ENCODE measurements around the gene CSGALNACT2.
"Not testable (repeated sequence)": the region's sequence is repeated elsewhere in the genome, so short reads cannot be mapped to it uniquely, and the experiment has no call there.

Gene CSGALNACT2

GRCh38 chr10:43145311-43145710 lies 7.1 kb downstream of the CSGALNACT2 start:
- Histone ChIP-seq H3K36me3 (ENCODE audit: control insufficient read depth, insufficient read depth, low read length) (no peaks in the 10 kb centered on the region), H3K27ac (ENCODE audit: low read depth, low read length) (no peak overlapping the region), H3K9ac (ENCODE audit: low read length) (no peak overlapping the region), H3K4me3 (ENCODE audit: low read length) (no peak overlapping the region), H3K4me1 (ENCODE audit: control insufficient read depth, insufficient read depth, low read length) (no peaks in the 10 kb centered on the region), H3K27me3 (ENCODE audit: control insufficient read depth, insufficient read depth, low read length) (no peaks in the 10 kb centered on the region)

GRCh38 chr10:43145936-43146335 lies 7.7 kb downstream of the CSGALNACT2 start:
- H3K27me3 ChIP-seq (ENCODE audit: control insufficient read depth, insufficient read depth, low read length); H3K27ac ChIP-seq (ENCODE audit: low read depth, low read length); H3K36me3 ChIP-seq (ENCODE audit: control insufficient read depth, insufficient read depth, low read length); H3K4me1 ChIP-seq (ENCODE audit: control insufficient read depth, insufficient read depth, low read length); H3K9ac ChIP-seq (ENCODE audit: low read length); H3K4me3 ChIP-seq (ENCODE audit: low read length): not testable (repeated sequence)

DNA sequence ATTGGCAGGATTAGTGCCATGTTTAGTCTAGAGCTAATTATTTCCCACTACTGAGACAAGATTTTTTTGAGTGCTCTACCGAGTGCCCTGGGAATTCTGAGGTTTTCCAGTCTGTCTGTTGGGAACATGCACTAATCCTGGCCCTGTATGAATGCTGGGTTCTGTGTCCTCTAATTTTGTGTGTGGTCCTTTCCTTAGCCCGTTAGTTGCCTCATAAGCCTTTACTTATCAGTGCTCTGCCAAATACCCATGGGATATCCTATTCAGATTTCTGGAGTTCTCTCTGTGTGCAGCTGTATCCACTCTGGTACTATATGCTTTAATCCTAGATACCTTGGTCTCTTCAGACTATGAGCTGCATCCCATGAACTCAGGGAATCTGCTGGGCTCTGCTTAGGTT lies 13.1 kb downstream of the CSGALNACT2 start:
- no peaks in the 10 kb centered on the region for H3K27me3 ChIP-seq (ENCODE audit: control insufficient read depth, insufficient read depth, low read length)
- H3K4me3 ChIP-seq (ENCODE audit: low read length) = no peak overlapping the region
- H3K36me3 ChIP-seq (ENCODE audit: control insufficient read depth, insufficient read depth, low read length) = no peaks in the 10 kb centered on the region
- H3K4me1 ChIP-seq (ENCODE audit: control insufficient read depth, insufficient read depth, low read length) = no peaks in the 10 kb centered on the region
- H3K27ac ChIP-seq (ENCODE audit: low read depth, low read length) = no peak overlapping the region
- no peak overlapping the region for H3K9ac ChIP-seq (ENCODE audit: low read length)

GRCh38 chr10:43153901-43154300 lies 15.7 kb downstream of the CSGALNACT2 start:
- H3K4me1 ChIP-seq (ENCODE audit: control insufficient read depth, insufficient read depth, low read length) = no peaks in the 10 kb centered on the region
- no peaks in the 10 kb centered on the region for H3K36me3 ChIP-seq (ENCODE audit: control insufficient read depth, insufficient read depth, low read length)
- H3K27me3 ChIP-seq (ENCODE audit: control insufficient read depth, insufficient read depth, low read length) = no peaks in the 10 kb centered on the region
- H3K27ac ChIP-seq (ENCODE audit: low read depth, low read length) = no peak overlapping the region
- H3K4me3 ChIP-seq (ENCODE audit: low read length) = no peak overlapping the region
- H3K9ac ChIP-seq (ENCODE audit: low read length) = no peak overlapping the region

- H3K27ac ChIP-seq (ENCODE audit: low read depth, low read length) = no peak overlapping the region
- no peaks in the 10 kb centered on the region for H3K4me1 ChIP-seq (ENCODE audit: control insufficient read depth, insufficient read depth, low read length)
- H3K36me3 ChIP-seq (ENCODE audit: control insufficient read depth, insufficient read depth, low read length) = no peaks in the 10 kb centered on the region
- H3K4me3 ChIP-seq (ENCODE audit: low read length) = no peak overlapping the region
- no peaks in the 10 kb centered on the region for H3K27me3 ChIP-seq (ENCODE audit: control insufficient read depth, insufficient read depth, low read length)
- H3K9ac ChIP-seq (ENCODE audit: low read length) = no peak overlapping the region
Measured at GRCh38 chr10:43155221-43155620, 17.0 kb downstream of the CSGALNACT2 start.

DNA sequence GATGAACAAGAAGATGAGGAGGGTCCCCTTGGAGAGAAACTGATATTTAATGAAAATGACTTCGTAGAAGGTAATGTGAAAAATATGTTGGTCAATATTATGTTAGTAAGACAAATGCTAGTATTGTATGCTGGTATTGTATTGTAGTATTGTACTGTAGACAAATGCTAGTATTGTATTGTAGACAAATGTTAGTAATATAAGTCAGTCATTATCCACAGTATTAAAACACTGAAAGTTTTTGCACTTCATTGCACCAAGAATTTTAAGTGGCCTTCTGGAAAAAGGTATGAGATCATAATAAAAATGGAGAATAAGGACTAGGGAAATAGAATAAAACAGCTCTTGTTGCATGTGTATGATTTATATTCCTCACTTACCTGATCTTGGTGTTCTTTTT lies 17.5 kb downstream of the CSGALNACT2 start:
- Histone ChIP-seq H3K4me3 (ENCODE audit: low read length) (no peak overlapping the region), H3K4me1 (ENCODE audit: control insufficient read depth, insufficient read depth, low read length) (no peaks in the 10 kb centered on the region), H3K27ac (ENCODE audit: low read depth, low read length) (no peak overlapping the region), H3K9ac (ENCODE audit: low read length) (no peak overlapping the region), H3K27me3 (ENCODE audit: control insufficient read depth, insufficient read depth, low read length) (no peaks in the 10 kb centered on the region), H3K36me3 (ENCODE audit: control insufficient read depth, insufficient read depth, low read length) (no peaks in the 10 kb centered on the region)

DNA sequence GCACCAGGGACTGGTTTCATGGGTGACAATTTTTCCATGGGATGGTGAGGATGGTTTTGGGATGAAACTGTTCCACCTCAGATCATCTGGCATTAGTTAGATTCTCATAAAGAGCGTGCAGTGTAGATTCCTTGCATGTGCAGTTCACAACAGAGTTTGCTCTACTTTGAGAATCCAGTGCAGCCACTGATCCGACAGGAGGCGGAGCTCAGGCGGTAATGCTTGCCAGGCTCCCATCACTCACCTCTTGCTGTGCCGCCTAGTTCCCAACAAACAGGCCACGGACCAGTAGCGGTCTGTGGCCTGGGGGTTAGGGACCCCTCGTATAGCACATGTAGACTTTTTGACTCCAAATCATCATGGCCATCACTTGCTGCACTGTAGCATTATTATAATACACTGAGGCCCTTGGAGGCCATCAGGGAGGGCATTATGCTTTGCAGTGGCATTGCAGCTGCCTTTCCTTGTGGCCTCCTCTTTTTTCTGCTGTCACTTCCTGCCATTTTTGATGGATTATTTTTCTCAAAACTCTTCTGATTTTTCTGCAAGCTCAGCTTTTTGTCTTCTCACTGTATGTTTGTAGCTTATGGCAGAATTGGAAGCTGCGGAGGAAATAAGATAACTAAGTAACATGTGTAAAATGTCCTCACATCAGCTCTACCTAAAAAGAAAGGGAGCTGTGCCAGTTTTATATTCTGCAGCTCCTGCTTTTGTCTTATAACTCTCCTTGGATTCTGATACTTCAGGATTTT lies 18.5 kb downstream of the CSGALNACT2 start:
- no peak overlapping the region for H3K9ac ChIP-seq (ENCODE audit: low read length)
- no peaks in the 10 kb centered on the region for H3K4me1 ChIP-seq (ENCODE audit: control insufficient read depth, insufficient read depth, low read length)
- H3K36me3 ChIP-seq (ENCODE audit: control insufficient read depth, insufficient read depth, low read length) = peaks cover 5% of the 10 kb centered on the region
- no peak overlapping the region for H3K4me3 ChIP-seq (ENCODE audit: low read length)
- no peak overlapping the region for H3K27ac ChIP-seq (ENCODE audit: low read depth, low read length)
- no peaks in the 10 kb centered on the region for H3K27me3 ChIP-seq (ENCODE audit: control insufficient read depth, insufficient read depth, low read length)

GRCh38 chr10:43158636-43159035 lies 20.4 kb downstream of the CSGALNACT2 start:
- no peaks in the 10 kb centered on the region for H3K27me3 ChIP-seq (ENCODE audit: control insufficient read depth, insufficient read depth, low read length)
- no peak overlapping the region for H3K27ac ChIP-seq (ENCODE audit: low read depth, low read length)
- no peak overlapping the region for H3K9ac ChIP-seq (ENCODE audit: low read length)
- no peaks in the 10 kb centered on the region for H3K4me1 ChIP-seq (ENCODE audit: control insufficient read depth, insufficient read depth, low read length)
- no peak overlapping the region for H3K4me3 ChIP-seq (ENCODE audit: low read length)
- H3K36me3 ChIP-seq (ENCODE audit: control insufficient read depth, insufficient read depth, low read length) = peaks cover 5% of the 10 kb centered on the region

DNA sequence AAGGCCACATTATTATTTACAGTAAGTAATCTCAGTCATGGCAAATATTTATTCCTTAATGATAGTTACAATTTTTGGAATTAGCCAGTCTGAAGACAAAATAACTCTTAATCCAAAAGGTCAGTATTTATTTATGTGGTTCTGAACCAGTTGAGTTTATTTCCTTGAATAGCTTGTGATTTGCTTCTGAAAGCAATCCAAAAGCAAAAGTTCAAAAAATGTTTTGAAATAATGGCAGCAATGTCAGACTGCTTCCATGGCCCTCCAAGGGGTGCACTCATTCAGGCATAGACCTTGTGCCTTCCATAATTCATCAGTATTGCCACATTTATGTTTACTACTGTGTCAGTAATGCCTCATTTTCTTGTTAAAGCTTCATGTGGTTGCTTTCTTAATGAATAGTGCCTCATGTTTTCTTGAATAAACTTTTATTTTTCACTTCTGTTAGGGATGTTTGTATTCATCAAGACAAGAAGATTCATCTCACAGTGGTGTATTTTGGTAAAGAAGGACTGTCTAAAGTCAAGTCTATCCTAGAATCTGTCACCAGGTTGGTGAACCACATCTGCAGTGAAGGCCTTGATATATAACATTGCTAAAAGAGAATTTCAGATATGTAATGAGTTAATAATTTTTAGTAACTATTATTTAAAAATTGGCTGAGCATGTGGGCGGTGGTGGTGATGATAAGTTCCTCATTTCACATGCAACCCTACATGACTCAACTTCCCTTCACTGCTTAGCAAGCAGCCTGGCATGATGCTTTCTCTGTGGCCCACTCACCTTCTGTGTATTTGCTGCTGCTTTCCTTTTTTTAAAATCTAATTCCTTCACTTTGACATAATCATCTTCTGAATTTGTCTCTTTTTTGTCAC lies 22.0 kb downstream of the CSGALNACT2 start:
- no peaks in the 10 kb centered on the region for H3K4me1 ChIP-seq (ENCODE audit: control insufficient read depth, insufficient read depth, low read length)
- H3K27me3 ChIP-seq (ENCODE audit: control insufficient read depth, insufficient read depth, low read length) = no peaks in the 10 kb centered on the region
- no peak overlapping the region for H3K9ac ChIP-seq (ENCODE audit: low read length)
- peaks cover 5% of the 10 kb centered on the region for H3K36me3 ChIP-seq (ENCODE audit: control insufficient read depth, insufficient read depth, low read length)
- no peak overlapping the region for H3K27ac ChIP-seq (ENCODE audit: low read depth, low read length)
- no peak overlapping the region for H3K4me3 ChIP-seq (ENCODE audit: low read length)

- Histone ChIP-seq H3K27me3 (ENCODE audit: control insufficient read depth, insufficient read depth, low read length) (no peaks in the 10 kb centered on the region), H3K4me3 (ENCODE audit: low read length) (no peak overlapping the region), H3K36me3 (ENCODE audit: control insufficient read depth, insufficient read depth, low read length) (peaks cover 5% of the 10 kb centered on the region), H3K27ac (ENCODE audit: low read depth, low read length) (no peak overlapping the region), H3K9ac (ENCODE audit: low read length) (no peak overlapping the region), H3K4me1 (ENCODE audit: control insufficient read depth, insufficient read depth, low read length) (no peaks in the 10 kb centered on the region)
Measured at GRCh38 chr10:43160921-43161255, 22.6 kb downstream of the CSGALNACT2 start.

DNA sequence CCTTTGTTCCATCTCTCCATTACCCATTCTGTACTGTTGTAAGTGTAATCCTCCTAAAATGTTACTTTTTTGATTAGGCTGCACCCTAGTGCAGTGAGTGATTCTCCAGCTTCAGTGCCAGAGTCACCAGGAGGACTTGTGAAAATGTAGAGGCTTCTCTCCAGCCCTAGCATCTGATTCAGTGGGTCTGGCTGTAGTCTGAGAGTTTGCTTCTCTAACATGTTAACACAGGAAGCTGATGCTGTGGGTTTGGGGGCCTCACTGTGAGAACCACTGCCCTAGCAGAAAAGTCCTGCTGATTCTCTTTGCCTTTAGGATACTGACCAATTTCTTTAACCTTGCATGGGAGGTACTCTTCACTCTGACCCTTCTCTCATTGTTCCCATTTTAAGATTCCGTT lies 24.4 kb downstream of the CSGALNACT2 start:
- Histone ChIP-seq H3K27ac (ENCODE audit: low read depth, low read length) (no peak overlapping the region), H3K4me1 (ENCODE audit: control insufficient read depth, insufficient read depth, low read length) (no peaks in the 10 kb centered on the region), H3K36me3 (ENCODE audit: control insufficient read depth, insufficient read depth, low read length) (peaks cover 7% of the 10 kb centered on the region), H3K4me3 (ENCODE audit: low read length) (no peak overlapping the region), H3K27me3 (ENCODE audit: control insufficient read depth, insufficient read depth, low read length) (no peaks in the 10 kb centered on the region), H3K9ac (ENCODE audit: low read length) (no peak overlapping the region)

DNA sequence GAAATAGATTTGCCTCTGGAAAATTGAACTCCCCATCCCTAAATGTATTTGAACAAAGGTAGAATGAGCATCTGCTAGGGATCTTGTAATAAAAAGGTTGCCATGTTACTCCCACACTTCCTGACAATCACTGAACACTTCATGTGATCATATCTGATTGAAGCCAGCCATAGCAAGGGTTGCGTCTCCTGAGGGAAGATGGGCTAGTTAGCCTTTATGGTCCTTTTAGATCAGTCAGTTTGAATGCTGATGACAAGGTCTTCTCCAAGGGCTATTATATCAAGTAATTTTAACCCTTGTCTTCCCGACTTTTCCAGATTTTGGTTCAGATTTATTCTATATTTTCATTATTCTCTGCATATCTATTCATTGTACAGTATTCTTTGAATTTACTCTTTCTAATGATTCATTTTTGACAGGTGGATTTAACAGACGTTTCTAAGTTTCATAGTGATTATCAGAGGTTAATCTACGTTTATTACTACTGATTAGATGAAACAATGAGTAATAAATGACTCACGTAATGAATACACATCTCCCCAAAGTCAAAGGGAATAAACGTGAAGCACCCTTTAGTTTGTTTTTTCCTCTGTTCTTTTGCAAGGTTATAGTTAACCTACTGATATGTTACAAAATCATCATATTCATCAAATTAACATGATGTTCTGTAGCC lies 28.1 kb downstream of the CSGALNACT2 start:
- Histone ChIP-seq H3K4me3 (ENCODE audit: low read length) (no peak overlapping the region), H3K9ac (ENCODE audit: low read length) (no peak overlapping the region), H3K36me3 (ENCODE audit: control insufficient read depth, insufficient read depth, low read length) (peaks cover 5% of the 10 kb centered on the region), H3K4me1 (ENCODE audit: control insufficient read depth, insufficient read depth, low read length) (no peaks in the 10 kb centered on the region), H3K27me3 (ENCODE audit: control insufficient read depth, insufficient read depth, low read length) (no peaks in the 10 kb centered on the region), H3K27ac (ENCODE audit: low read depth, low read length) (no peak overlapping the region)
